ENCODE results near the gene C6orf132. TPM values are rescaled to one million over a fixed set of nuclear protein-coding genes. Genes with fewer than 3 reads are reported as not detected.

C6orf132 gene
- total and polyA plus RNA-seq, 2 of the 8 experiments (the other 6 are each of a cell fraction or from before 2014, with no cell fraction given), result 31.5 to 64.0 TPM

- Histone ChIP-seq H3K56ac (replicated peaks; ENCODE audit: insufficient read length, low read depth, low read length) (no peak overlapping the region), H4K91ac (replicated peaks; ENCODE audit: insufficient read length, low read length) (no peak overlapping the region), H3K36me3 (ENCODE audit: control insufficient read depth in 2 of 4, insufficient read depth in 4 of 4, low read length in 3 of 4) (no peaks in the 10 kb centered on the region), H3K27ac (ENCODE audit: low read depth, low read length) (no peak overlapping the region), H3K4me3 (ENCODE audit: extremely low read depth in 1 of 4, insufficient read depth in 2 of 4, low read depth in 3 of 4, low read length in 4 of 4) (no peak overlapping the region), H3K9ac (replicated peaks in 1 of 4; ENCODE audit: extremely low read depth in 1 of 4, low read depth in 3 of 4, low read length in 3 of 4) (no peak overlapping the region), H3K23me2 (ENCODE audit: low read depth, low read length) (no peaks in the 10 kb centered on the region), H3K23ac (ENCODE audit: insufficient read length) (no peak overlapping the region), H3K9me3 (ENCODE audit: insufficient read depth in 2 of 2, low read depth in 1 of 2, low read length in 1 of 2) (no peaks in the 10 kb centered on the region), H2BK120ac (replicated peaks; ENCODE audit: low read depth, low read length) (no peak overlapping the region), H3K27me3 (replicated peaks in 1 of 4; ENCODE audit: control insufficient read depth in 3 of 4, extremely low read depth in 1 of 4, insufficient read depth in 3 of 4, low read length in 3 of 4) (no peaks in the 10 kb centered on the region; a peak in 1 of 7 replicates), H2BK5ac (ENCODE audit: low read depth, low read length) (no peak overlapping the region), H3K79me1 (ENCODE audit: low read depth, low read length) (no peaks in the 10 kb centered on the region), H3K79me2 (ENCODE audit: control insufficient read depth in 1 of 2, insufficient read depth in 2 of 2, low read length in 2 of 2) (no peaks in the 10 kb centered on the region), H3K4ac (replicated peaks; ENCODE audit: insufficient read length, low read depth, low read length) (no peak overlapping the region), H4K5ac (ENCODE audit: insufficient read length, low read depth, low read length) (no peak overlapping the region), H3K4me2 (ENCODE audit: insufficient read depth in 1 of 2, low read depth in 2 of 2, low read length in 2 of 2) (no peak overlapping the region; a peak in 1 of 4 replicates), H2BK12ac (ENCODE audit: low read depth, low read length) (0 out of 2 replicates have a peak overlapping the region, but pooled peaks have one; percentile 22), H3K14ac (ENCODE audit: insufficient read length) (no peak overlapping the region), H4K8ac (ENCODE audit: extremely low read depth, insufficient read depth, low read length) (no peak overlapping the region), H4K20me1 (replicated peaks in 1 of 2; ENCODE audit: control insufficient read depth in 1 of 2, insufficient read depth in 2 of 2, low read length in 2 of 2) (no peaks in the 10 kb centered on the region), H3K18ac (ENCODE audit: extremely low read depth, low read length) (no peak overlapping the region), H2BK15ac (ENCODE audit: low read length) (peak overlapping the region; percentile 9; the same call in 1 of the 2 replicates), H3K4me1 (replicated peaks in 1 of 4; ENCODE audit: control insufficient read depth in 3 of 4, insufficient read depth in 4 of 4, low read length in 3 of 4) (peaks cover 7 to 23% (median 11%) of the 10 kb centered on the region in 4 experiments), H2BK20ac (ENCODE audit: low read length) (no peak overlapping the region), H2AFZ (ENCODE audit: low read length) (0 out of 2 replicates have a peak overlapping the region, but pooled peaks have one; percentile 8), H2AK5ac (ENCODE audit: low read depth, low read length) (peak overlapping the region; percentile 47; the same call in 1 of the 2 replicates)
- CTCF ChIA-PET (ENCODE audit: partially characterized antibody), result interaction anchor here (0.6 to 11.2 kb wide), 12 partner anchors 10 to 89 kb away, joined by 3 to 224 read pairs (median 8); partner anchors contain the start of genes C6orf132 and GUCA1A
- no peak for DNase-seq (ENCODE audit: low read depth in 1 of 2, low spot score in 2 of 2)
- POLR2A ChIA-PET (ENCODE audit: partially characterized antibody), result interaction anchor here (0.8 to 9.2 kb wide), 10 partner anchors 12 to 71 kb away, joined by 3 to 109 read pairs (median 4); partner anchors contain the start of gene C6orf132
- 95% methylated on average over 13 of the region's 13 CpGs; no CpG with 5 or more reads in 1 of the 2 experiments for WGBS, 2 experiments (ENCODE audit: extremely low coverage in 1 of 2, insufficient coverage in 1 of 2, insufficient read length in 1 of 2, insufficient replicate concordance in 2 of 2, low coverage in 1 of 2, low lambda C conversion rate in 2 of 2, missing lambda C conversion rate in 1 of 2)
- FAIRE-seq, result no peak
- TF ChIP-seq CHD1 (IDR thresholded peaks at IDR 0.05; ENCODE audit: low read depth, low read length) (no peak), ATF3 (IDR thresholded peaks at IDR 0.05; ENCODE audit: insufficient read depth, low read depth, low read length) (no peak), ZNF274 (IDR thresholded peaks at IDR 0.05; ENCODE audit: borderline replicate concordance, extremely low read depth, low read length) (no peak), SIRT6 (IDR thresholded peaks at IDR 0.05; ENCODE audit: low read length) (no peak), ASH2L (IDR thresholded peaks at IDR 0.05; ENCODE audit: low read length) (no peak), CEBPB (IDR thresholded peaks at IDR 0.05; ENCODE audit: low read depth, low read length) (no peak), PHF8 (conservative IDR thresholded peaks at IDR 0.05; ENCODE audit: low read depth, low read length) (no peak), SP4 (IDR thresholded peaks at IDR 0.05; ENCODE audit: low read length) (no peak), TAF7 (optimal IDR thresholded peaks at IDR 0.05; ENCODE audit: borderline replicate concordance, low read depth, low read length) (no peak), E2F6 (IDR thresholded peaks at IDR 0.05) (no peak), POU5F1 (IDR thresholded peaks at IDR 0.05; ENCODE audit: low read depth, low read length) (no peak), SAP30 (IDR thresholded peaks at IDR 0.05; ENCODE audit: insufficient read depth, insufficient replicate concordance, low read length) (no peak), MAFK (IDR thresholded peaks at IDR 0.05; ENCODE audit: low read depth, low read length) (no peak)
Observed at GRCh38 chr6:42162812-42163211, 20.4 kb upstream of the C6orf132 start.

All from H1 (cell line).